ENCODE measurements around the gene ADAM12. TPM values are rescaled to one million over a fixed set of nuclear protein-coding genes. Genes with fewer than 3 reads are reported as not detected.

Gene ADAM12
- total RNA-seq, 1 experiment from 2014 or later: 0.24 TPM

- no peak for TF ChIP-seq CTCF (conservative IDR thresholded peaks at IDR 0.05)
- H3K79me1 ChIP-seq (ENCODE audit: insufficient read depth, low read depth, low read length, poor library complexity, severe bottlenecking): no peaks in the 10 kb centered on the region
- H2BK15ac ChIP-seq (ENCODE audit: low read depth, low read length): no peak overlapping the region
- no peak overlapping the region for H3K9ac ChIP-seq (ENCODE audit: extremely low read depth, insufficient read length, low read length)
- H3K27me3 ChIP-seq (ENCODE audit: insufficient read depth, low read length): no peaks in the 10 kb centered on the region
- H3K79me2 ChIP-seq (ENCODE audit: insufficient read depth, low read length): no peaks in the 10 kb centered on the region
- no peaks in the 10 kb centered on the region for H3K4me1 ChIP-seq (ENCODE audit: insufficient read depth, low read length)
- H2AK5ac ChIP-seq (ENCODE audit: insufficient read length, low read length): no peak overlapping the region
- H2BK120ac ChIP-seq (ENCODE audit: low read depth, low read length, poor library complexity, severe bottlenecking): no peak overlapping the region
- no peaks in the 10 kb centered on the region for H3K9me3 ChIP-seq (ENCODE audit: control insufficient read depth, low read depth, low read length)
- no peak overlapping the region for H3T11ph ChIP-seq (ENCODE audit: low read length)
- no CpG with 5 or more reads among the region's 9 CpGs for WGBS (ENCODE audit: extremely low coverage, insufficient read length, low lambda C conversion rate)
- no peak for DNase-seq
- Mint-ChIP-seq H3K4me3 (no peak overlapping the region), H3K27ac (no peak overlapping the region), H3K36me3 (ENCODE audit: insufficient read depth in 1 of 3, low read depth in 3 of 3) (no peaks in the 10 kb centered on the region), H3K27me3 (ENCODE audit: low read depth) (peaks cover 9% of the 10 kb centered on the region), H3K9me3 (no peaks in the 10 kb centered on the region), H3K4me1 (no peaks in the 10 kb centered on the region)
- no peak overlapping the region for H3K27ac ChIP-seq (ENCODE audit: insufficient read length, low read depth, low read length)
- H2AFZ ChIP-seq (ENCODE audit: low read length): no peak overlapping the region
- no peak overlapping the region for H3K23ac ChIP-seq (ENCODE audit: insufficient read length, low read depth, low read length)
- no peaks in the 10 kb centered on the region for H4K20me1 ChIP-seq (ENCODE audit: control insufficient read depth, insufficient read depth, insufficient read length)
- no peak overlapping the region for H4K8ac ChIP-seq (replicated peaks; ENCODE audit: insufficient read length, low read depth, low read length)
- H3K14ac ChIP-seq (ENCODE audit: insufficient read depth, low read length): no peak overlapping the region
- no peak overlapping the region for H2BK20ac ChIP-seq (ENCODE audit: low read depth, low read length, poor library complexity, severe bottlenecking)
- H3K23me2 ChIP-seq (ENCODE audit: insufficient read length, low read depth, low read length, poor library complexity, severe bottlenecking): no peaks in the 10 kb centered on the region
- H4K91ac ChIP-seq (ENCODE audit: insufficient read length, low read depth, low read length): no peak overlapping the region
- H4K5ac ChIP-seq (ENCODE audit: insufficient read length, low read depth, low read length): no peak overlapping the region
- H3K4ac ChIP-seq (ENCODE audit: low read depth, low read length): no peak overlapping the region
- H3K18ac ChIP-seq (ENCODE audit: insufficient read length, low read depth, low read length): no peak overlapping the region
- H2BK5ac ChIP-seq (ENCODE audit: insufficient read length, low read length): no peak overlapping the region
- no peak overlapping the region for H2BK12ac ChIP-seq (ENCODE audit: insufficient read length, low read depth, low read length)
- no peak overlapping the region for H3K56ac ChIP-seq (ENCODE audit: insufficient read length, low read depth, low read length)
- no peak overlapping the region for H3K4me2 ChIP-seq (ENCODE audit: insufficient read depth, insufficient read length, low read length)
Observed at GRCh38 chr10:126336801-126337200, 51.5 kb downstream of the ADAM12 start.

Data from H9 (cell line).